HCT116 (cell line): ENCODE results near the gene MIPEP. TPM values are rescaled to one million over a fixed set of nuclear protein-coding genes. Genes with fewer than 3 reads are reported as not detected.

Source experiments
- ATAC-seq: fragments of 200-7000 bp; cut with Tn5 transposase; 2 replicates; pipeline ENCODE4 v1.9.1; 2020; ENCODE audit warnings: mild to moderate bottlenecking, moderate library complexity
- BruUV-seq: library from RNA; stranded (reverse); fragments of 400-500 nt; replicated peaks from 2 replicates; lab custom pipeline; 2021; lab: Mats Ljungman, UMichigan
- CTCF ChIA-PET: fragments of 300-600 bp; sonication (Branson Sonifier 250); formaldehyde crosslinking; loops from one replicate; lab custom pipeline; 2021; ENCODE audit warnings: antibody characterized with exemption; lab: Charles Lee
- POLR2A ChIA-PET: fragments of 300-600, 350-600 bp; sonication (Branson Sonifier 250); formaldehyde crosslinking; loops from one replicate; lab custom pipeline; 2021; ENCODE audit warnings: antibody characterized with exemption; lab: Charles Lee
- RAD21 ChIA-PET, 2 experiments: fragments of 300-600 bp; sonication (Branson Sonifier 250); formaldehyde crosslinking; loops; one replicate each; lab custom pipeline; 2023; ENCODE audit warnings: low total read pairs in 2 of 2; ENCODE audit not compliant: uncharacterized antibody in 2 of 2, unreplicated experiment in 2 of 2, low non-redundant PET in 1 of 2; lab: Charles Lee
- DNase-seq: peaks from one replicate; pipeline ENCODE4 v3.0.0-alpha.2; 2010; ENCODE audit warnings: low read depth, low spot score
- H2AFZ ChIP-seq: fragments of 200-600 bp; shearing (Covaris generic), sonication (generic); 2 replicates; pipeline ENCODE4 v1.6.1; 2017; ENCODE audit warnings: low read depth, mixed run types, mixed read lengths, antibody characterized with exemption, low read length; ENCODE audit not compliant: poor library complexity, severe bottlenecking
- H3K27ac ChIP-seq: 2 replicates; pipeline ENCODE4 v1.5.1; 2012; ENCODE audit warnings: low read depth, low read length
- H3K27me3 ChIP-seq: fragments of 200-600 bp; sonication (generic); 2 replicates; pipeline ENCODE4 v1.6.1; 2016; ENCODE audit warnings: mixed run types, low read length, mixed read lengths; ENCODE audit not compliant: insufficient read depth
- H3K36me3 ChIP-seq, 2 experiments: fragments of 200-500 bp in 1 of 2; fragments of 200-600 bp in 1 of 2; sonication (Bioruptor generic) in 1 of 2; sonication (generic) in 1 of 2; 2 replicates each; pipeline versions ENCODE4 v1.5.1 to v1.6.1; 2014 to 2016; ENCODE audit warnings: low read length in 2 of 2, inconsistent platforms in 1 of 2, mixed read lengths in 1 of 2, mixed run types in 1 of 2; ENCODE audit not compliant: insufficient read depth in 2 of 2, control insufficient read depth in 1 of 2
- H3K4me1 ChIP-seq, 2 experiments: fragments of 200-600 bp in 1 of 2; sonication (generic) in 1 of 2; 2 replicates each; pipeline versions ENCODE4 v1.5.1 to v1.6.1; 2012 to 2017; ENCODE audit warnings: low read length in 2 of 2, inconsistent platforms in 1 of 2, mild to moderate bottlenecking in 1 of 2, mixed read lengths in 1 of 2, mixed run types in 1 of 2, moderate library complexity in 1 of 2; ENCODE audit not compliant: insufficient read depth in 2 of 2, control insufficient read depth in 1 of 2
- H3K4me2 ChIP-seq: fragments of 200-600 bp; sonication (generic); 2 replicates; pipeline ENCODE4 v1.6.1; 2017; ENCODE audit warnings: mixed run types, low read length, mixed read lengths
- H3K4me3 ChIP-seq, 2 experiments: fragments of 200-600 bp in 1 of 2; sonication (generic) in 1 of 2; replicated peaks in 1 of 2; 2 replicates each; pipeline ENCODE4 v1.5.1; 2011 to 2016; ENCODE audit warnings: low read length in 2 of 2, control low read depth in 1 of 2, low read depth in 1 of 2, mild to moderate bottlenecking in 1 of 2, mixed read lengths in 1 of 2, mixed run types in 1 of 2
- H3K79me2 ChIP-seq: fragments of 200-600 bp; sonication (generic); 2 replicates; pipeline ENCODE4 v1.6.1; 2017; ENCODE audit warnings: mild to moderate bottlenecking, mixed run types, low read length, moderate library complexity, mixed read lengths; ENCODE audit not compliant: insufficient read depth
- H3K9ac ChIP-seq: fragments of 200-600 bp; sonication (generic); 2 replicates; pipeline ENCODE4 v1.6.1; 2016; ENCODE audit warnings: low read length, mixed read lengths
- H3K9me2 ChIP-seq: fragments of 200-600 bp; sonication (generic), shearing (Covaris generic); 2 replicates; pipeline ENCODE4 v1.6.1; 2017; ENCODE audit warnings: mixed run types, mild to moderate bottlenecking, moderate library complexity; ENCODE audit not compliant: insufficient read depth
- H3K9me3 ChIP-seq, 2 experiments: fragments of 200-500 bp in 1 of 2; fragments of 200-600 bp in 1 of 2; sonication (Bioruptor generic) in 1 of 2; sonication (generic) in 1 of 2; 2 replicates each; pipeline ENCODE4 v1.6.1; 2014 to 2017; ENCODE audit warnings: low read length in 2 of 2, mixed read lengths in 2 of 2, inconsistent platforms in 1 of 2, low read depth in 1 of 2, mild to moderate bottlenecking in 1 of 2, mixed run types in 1 of 2, moderate library complexity in 1 of 2; ENCODE audit not compliant: control insufficient read depth in 1 of 2, insufficient read depth in 1 of 2
- H4K20me1 ChIP-seq: fragments of 200-600 bp; sonication (generic), shearing (Covaris generic); 2 replicates; pipeline ENCODE4 v1.6.1; 2017; ENCODE audit warnings: mixed run types, mild to moderate bottlenecking, moderate library complexity; ENCODE audit not compliant: insufficient read depth
- CTCF ChIP-seq, 3 experiments: fragments of 200-600 bp in 1 of 3; sonication (generic) in 1 of 3; IDR thresholded peaks in 2 of 3; conservative IDR thresholded peaks in 1 of 3; 2 replicates each; pipeline ENCODE4 v1.5.1; 2012 to 2017; ENCODE audit warnings: low read depth in 2 of 3, low read length in 2 of 3, antibody characterized with exemption in 1 of 3, borderline replicate concordance in 1 of 3, control low read depth in 1 of 3, mild to moderate bottlenecking in 1 of 3, mixed read lengths in 1 of 3, mixed run types in 1 of 3, moderate library complexity in 1 of 3; ENCODE audit not compliant: insufficient read depth in 1 of 3
- ELF1 ChIP-seq: IDR thresholded peaks from 2 replicates; pipeline ENCODE4 v1.6.1; 2012; ENCODE audit warnings: low read depth, borderline replicate concordance
- EZH2phosphoT487 ChIP-seq: fragments of 200-600 bp; IDR thresholded peaks from 2 replicates; pipeline ENCODE4 v1.6.1; 2018; ENCODE audit warnings: antibody characterized with exemption, borderline replicate concordance
- FOSL1 ChIP-seq: IDR thresholded peaks from 2 replicates; pipeline ENCODE4 v1.6.1; 2012; ENCODE audit warnings: low read depth
- JUND ChIP-seq: IDR thresholded peaks from 2 replicates; pipeline ENCODE4 v1.6.1; 2012
- POLR2A ChIP-seq: IDR thresholded peaks from 2 replicates; pipeline ENCODE4 v1.7.0; 2011; ENCODE audit warnings: borderline replicate concordance; ENCODE audit not compliant: insufficient read depth, insufficient read length; ENCODE audit errors: extremely low read depth
- POLR2AphosphoS5 ChIP-seq: IDR thresholded peaks from 2 replicates; pipeline ENCODE4 v1.6.1; 2011; ENCODE audit warnings: mild to moderate bottlenecking, low read depth, low read length, moderate library complexity
- RAD21 ChIP-seq: IDR thresholded peaks from 2 replicates; pipeline ENCODE4 v1.6.1; 2012; ENCODE audit warnings: low read depth, mild to moderate bottlenecking
- REST ChIP-seq: IDR thresholded peaks from 2 replicates; pipeline ENCODE4 v1.6.1; 2012; ENCODE audit warnings: low read depth
- SIN3A ChIP-seq: IDR thresholded peaks from 2 replicates; pipeline ENCODE4 v1.6.1; 2012; ENCODE audit warnings: low read depth
- SP1 ChIP-seq: IDR thresholded peaks from 2 replicates; pipeline ENCODE4 v1.6.1; 2012; ENCODE audit warnings: low read depth
- SRF ChIP-seq: IDR thresholded peaks from 2 replicates; pipeline ENCODE4 v1.6.1; 2012; ENCODE audit warnings: low read depth
- TCF7L2 ChIP-seq: IDR thresholded peaks from 2 replicates; pipeline ENCODE4 v1.7.0; 2011; ENCODE audit warnings: borderline replicate concordance, inconsistent platforms; ENCODE audit not compliant: insufficient read depth, insufficient read length; ENCODE audit errors: extremely low read depth
- YY1 ChIP-seq: IDR thresholded peaks from 2 replicates; pipeline ENCODE4 v1.6.1; 2011; ENCODE audit warnings: low read length, low read depth, moderate library complexity, mild to moderate bottlenecking; ENCODE audit not compliant: insufficient replicate concordance; ENCODE audit errors: extremely low read depth
- ZBTB33 ChIP-seq: IDR thresholded peaks from 2 replicates; pipeline ENCODE4 v1.6.1; 2011; ENCODE audit warnings: mild to moderate bottlenecking, low read length, moderate library complexity; ENCODE audit not compliant: insufficient replicate concordance; ENCODE audit errors: extremely low read depth
- ZFX ChIP-seq: fragments of 450-650 bp; IDR thresholded peaks from 2 replicates; pipeline ENCODE4 v1.6.1; 2017
- ZNF274 ChIP-seq: fragments of 200-500 bp; sonication (Bioruptor generic); IDR thresholded peaks from 2 replicates; pipeline ENCODE4 v1.6.1; 2014; ENCODE audit warnings: mild to moderate bottlenecking, low read depth, low read length, inconsistent platforms
- intact Hi-C: fragments of 100-400 bp; cut with micrococcal nuclease; formaldehyde crosslinking; loops from 2 replicates; pipeline ENCODE4 v1.10.0; 2022
- total RNA-seq: library from RNA; stranded (reverse); gene quantifications from one replicate; pipeline ENCODE4 v1.2.1, GENCODE V29; 2021; ENCODE audit not compliant: unreplicated experiment

Gene MIPEP
- total RNA-seq, 1 experiment from 2014 or later, result 33.3 TPM

- peaks cover 3 to 19% of the 10 kb centered on the region in 2 experiments; a peak in 2 of 4 replicates for H3K4me1 ChIP-seq
- ChIA-PET POLR2A (no interaction called here), CTCF (no interaction called here), RAD21 (no interaction called here)
- no peak overlapping the region for H3K9ac ChIP-seq
- H3K27me3 ChIP-seq, result no peaks in the 10 kb centered on the region
- no peaks in the 10 kb centered on the region for H3K36me3 ChIP-seq
- H4K20me1 ChIP-seq, result no peaks in the 10 kb centered on the region
- TF ChIP-seq ZFX (no peak), RAD21 (no peak), SIN3A (no peak), CTCF (IDR thresholded peaks at IDR 0.05 in 2 of 3, conservative IDR thresholded peaks at IDR 0.05 in 1 of 3; ENCODE audit: borderline replicate concordance in 1 of 3, insufficient read depth in 1 of 3, low read depth in 2 of 3, low read length in 2 of 3) (no peak), JUND (no peak), FOSL1 (no peak), ELF1 (no peak), TCF7L2 (no peak), ZBTB33 (no peak), SP1 (no peak), EZH2phosphoT487 (no peak), REST (no peak), POLR2AphosphoS5 (no peak), SRF (no peak), YY1 (no peak), ZNF274 (no peak), POLR2A (no peak)
- no peak overlapping the region for H2AFZ ChIP-seq
- no peaks in the 10 kb centered on the region for H3K9me3 ChIP-seq
- no peaks in the 10 kb centered on the region for H3K9me2 ChIP-seq
- H3K4me3 ChIP-seq, result no peak overlapping the region
- no peaks in the 10 kb centered on the region for H3K79me2 ChIP-seq
- ATAC-seq (no peak), DNase-seq (no peak)
- intact Hi-C loops, result no loop called here
- no peak overlapping the region for H3K27ac ChIP-seq
- no TSS peak for BruUV-seq
- H3K4me2 ChIP-seq, result no peak overlapping the region
Observed at GRCh38 chr13:23792680-23793079, 96.5 kb downstream of the MIPEP start.
